Esophagus muscularis mucosa (tissue), 4 donors: ENCODE measurements around the gene PLXNA3. TPM values are rescaled to one million over a fixed set of nuclear protein-coding genes. Genes with fewer than 3 reads are reported as not detected.

Experiments
- DNase-seq: peaks from one replicate; pipeline ENCODE4 v3.0.0-alpha.2; 2017; ENCODE audit errors: extremely low spot score
- H3K27ac ChIP-seq, 4 donors: fragments of 200-600 bp; sonication (generic); replicated peaks in 1 of 4; 1 replicate in 3 of 4; 2 replicates in 1 of 4; pipeline ENCODE4 v1.5.1; 2016 to 2019; ENCODE audit warnings: mild to moderate bottlenecking in 1 of 4
- H3K27me3 ChIP-seq, 4 donors: fragments of 200-600 bp; sonication (generic); one replicate each; pipeline versions ENCODE4 v1.5.1 to v1.6.0; 2016 to 2019
- H3K36me3 ChIP-seq, 4 donors: fragments of 200-600 bp; sonication (generic); one replicate each; pipeline ENCODE4 v1.5.1; 2016 to 2019
- H3K4me1 ChIP-seq, 4 donors: fragments of 200-600 bp; sonication (generic); one replicate each; pipeline ENCODE4 v1.5.1; 2016 to 2019
- H3K4me3 ChIP-seq, 4 donors: fragments of 200-600 bp; sonication (generic); 1 replicate in 2 of 4; 2 replicates in 2 of 4; pipeline ENCODE4 v1.5.1; 2016 to 2019; ENCODE audit warnings: mild to moderate bottlenecking in 4 of 4, moderate library complexity in 1 of 4
- H3K9me3 ChIP-seq, 4 donors: fragments of 200-600 bp; sonication (generic); 1 replicate in 3 of 4; 2 replicates in 1 of 4; pipeline ENCODE4 v1.5.1; 2016 to 2019
- CTCF ChIP-seq, 3 experiments: fragments of 200-600 bp in 2 of 3; fragments of 450-650 bp in 1 of 3; sonication (generic) in 2 of 3; IDR thresholded peaks; one replicate each; pipeline ENCODE4 v1.5.1; 2017 to 2019; ENCODE audit warnings: antibody characterized with exemption in 3 of 3, mild to moderate bottlenecking in 2 of 3, moderate library complexity in 1 of 3
- EP300 ChIP-seq: sonication (generic); formaldehyde crosslinking; IDR thresholded peaks from one replicate; pipeline ENCODE4 v1.6.1; 2017; ENCODE audit warnings: antibody characterized with exemption
- POLR2A ChIP-seq: fragments of 450-650 bp; IDR thresholded peaks from one replicate; pipeline ENCODE4 v1.6.1; 2017; ENCODE audit warnings: antibody characterized with exemption, moderate library complexity, mild to moderate bottlenecking, low read depth
- POLR2AphosphoS5 ChIP-seq, 2 donors: sonication (generic); formaldehyde crosslinking; IDR thresholded peaks; one replicate each; pipeline ENCODE4 v1.6.1; 2017; ENCODE audit warnings: antibody characterized with exemption in 2 of 2
- WGBS: methylation state at CpG from one replicate; pipeline ENCODE4 v1.1.5; 2018; 5-methylcytosine and 5-hydroxymethylcytosine counted together
- intact Hi-C: fragments of 100-400 bp; cut with DNase I; formaldehyde crosslinking; loops from one replicate; pipeline ENCODE4 v1.15.1; 2023
- total RNA-seq, 4 donors: library from RNA; depleted of rRNA; stranded (reverse); fragments of >200 nt; gene quantifications; one replicate each; pipeline versions ENCODE4 v1.1.0 to v1.2.1, GENCODE V29; 2016

Gene PLXNA3
- total RNA-seq, 4 donors from 2014 or later: 2.2 to 17.9 (median 4.3) TPM

GRCh38 chrX:154437971-154438893 is 19.8 kb upstream of the PLXNA3 start:
- intact Hi-C loops: loop anchor here (5.0 kb wide), 1 partner anchor 49 kb away; the partner anchor contains the start of gene UBL4A
- WGBS: 58% methylated on average over 27 of the region's 28 CpGs

GRCh38 chrX:154439841-154440240 is 18.2 kb upstream of the PLXNA3 start:
- Histone ChIP-seq H3K4me3 (no peak overlapping the region), H3K27ac (no peak overlapping the region), H3K9me3 (no peaks in the 10 kb centered on the region), H3K36me3 (peaks cover 4 to 49% (median 45%) of the 10 kb centered on the region in 4 donors), H3K27me3 (no peaks in the 10 kb centered on the region), H3K4me1 (peaks cover 14 to 37% (median 33%) of the 10 kb centered on the region in 4 donors)
- intact Hi-C loops: loop anchor here (5.0 kb wide), 1 partner anchor 47 kb away; the partner anchor contains the start of gene UBL4A
- 92% methylated on average over 14 of the region's 18 CpGs for WGBS
- no peak for TF ChIP-seq POLR2A
- no peak for TF ChIP-seq EP300
- no peak for TF ChIP-seq CTCF (IDR thresholded peaks at IDR 0.05)
- no peak for TF ChIP-seq POLR2AphosphoS5 (IDR thresholded peaks at IDR 0.05)
- DNase-seq: no peak

More at GRCh38 chrX:154437971-154438893, 19.8 kb upstream of the PLXNA3 start:
- H3K9me3 ChIP-seq: no peaks in the 10 kb centered on the region
- H3K27me3 ChIP-seq: no peaks in the 10 kb centered on the region
- H3K36me3 ChIP-seq: peaks cover 4 to 63% (median 60%) of the 10 kb centered on the region in 4 donors
- H3K4me1 ChIP-seq: peaks cover 7 to 27% (median 23%) of the 10 kb centered on the region in 4 donors
- peak overlapping the region; percentile 88 to 91 (median 90) for H3K27ac ChIP-seq
- TF ChIP-seq EP300 (no peak), POLR2AphosphoS5 (IDR thresholded peaks at IDR 0.05) (no peak), POLR2A (no peak), CTCF (IDR thresholded peaks at IDR 0.05) (no peak)
- peak overlapping the region; percentile 68 to 84 (median 74) for H3K4me3 ChIP-seq
- no peak for DNase-seq

GRCh38 chrX:154440623-154441357 is 17.3 kb upstream of the PLXNA3 start:
- DNase-seq: no peak
- Histone ChIP-seq H3K9me3 (no peaks in the 10 kb centered on the region), H3K27ac (no peak overlapping the region), H3K36me3 (peaks cover 4 to 44% (median 38%) of the 10 kb centered on the region in 4 donors), H3K4me1 (peaks cover 19 to 47% (median 42%) of the 10 kb centered on the region in 4 donors), H3K27me3 (no peaks in the 10 kb centered on the region), H3K4me3 (no peak overlapping the region)
- TF ChIP-seq POLR2A (no peak), EP300 (no peak), CTCF (IDR thresholded peaks at IDR 0.05) (no peak), POLR2AphosphoS5 (IDR thresholded peaks at IDR 0.05) (no peak)
- intact Hi-C loops: no loop called here
- WGBS: 77% methylated on average over 5 of the region's 17 CpGs

GRCh38 chrX:154441564-154441963 is 16.5 kb upstream of the PLXNA3 start:
- whole genome bisulfite sequencing: 93% methylated on average over 8 of the region's 11 CpGs
- Histone ChIP-seq H3K36me3 (peaks cover 4 to 50% (median 45%) of the 10 kb centered on the region in 4 donors), H3K27ac (no peak overlapping the region), H3K9me3 (no peaks in the 10 kb centered on the region), H3K4me1 (peaks cover 16 to 48% (median 46%) of the 10 kb centered on the region in 4 donors), H3K4me3 (no peak overlapping the region), H3K27me3 (no peaks in the 10 kb centered on the region)
- TF ChIP-seq EP300 (no peak), CTCF (IDR thresholded peaks at IDR 0.05) (no peak), POLR2AphosphoS5 (IDR thresholded peaks at IDR 0.05) (no peak), POLR2A (no peak)
- no peak for DNase-seq
- intact Hi-C loops: no loop called here
